ENCODE results near the gene SENP3.

SENP3 gene

DNA sequence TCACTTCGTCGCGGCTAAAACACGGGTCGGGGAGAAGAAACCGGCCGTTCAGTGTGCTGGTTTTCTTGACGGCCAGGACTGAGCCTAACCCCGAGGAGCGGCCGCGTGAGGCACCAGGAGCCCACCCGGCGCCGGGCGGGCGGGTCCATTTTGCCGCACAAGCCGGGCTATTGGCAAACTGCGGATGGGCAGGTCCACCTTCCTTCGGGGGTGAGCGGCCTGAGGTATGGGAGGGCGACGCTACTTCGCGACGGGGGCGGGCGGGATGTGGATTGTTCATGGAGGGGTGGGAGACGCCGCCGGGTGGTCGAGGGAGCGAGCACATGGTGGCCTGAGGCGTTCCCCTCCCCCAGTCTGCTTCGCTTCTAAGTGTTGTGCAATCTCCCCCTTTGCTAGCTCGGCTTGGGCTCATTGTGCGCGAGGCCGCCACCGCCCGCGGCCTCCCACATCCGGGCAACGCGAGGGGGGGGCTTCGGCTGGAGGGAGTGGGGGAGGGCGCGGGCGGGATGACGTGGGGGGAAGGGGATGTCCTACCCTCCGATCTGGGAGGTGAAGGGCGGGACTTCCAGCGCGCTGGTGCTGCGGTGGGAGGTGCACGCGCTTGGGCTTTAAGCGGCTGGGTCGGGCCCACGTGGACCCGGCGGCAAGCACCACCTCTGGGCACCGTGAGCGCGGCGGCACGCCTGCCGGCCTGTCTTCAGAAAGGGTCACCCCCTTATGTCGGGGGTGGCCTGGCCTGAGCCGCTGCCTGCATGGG is 11.8 kb downstream of the SENP3 start:
- in situ Hi-C loops (cut with HindIII; ENCODE audit: low pct_ligation_motif_present, low pct_unique_long_range_greater_than_20kb, low sequenced_read_pairs) = no loop called here
- peak; percentile 91 for DNase-seq

DNA sequence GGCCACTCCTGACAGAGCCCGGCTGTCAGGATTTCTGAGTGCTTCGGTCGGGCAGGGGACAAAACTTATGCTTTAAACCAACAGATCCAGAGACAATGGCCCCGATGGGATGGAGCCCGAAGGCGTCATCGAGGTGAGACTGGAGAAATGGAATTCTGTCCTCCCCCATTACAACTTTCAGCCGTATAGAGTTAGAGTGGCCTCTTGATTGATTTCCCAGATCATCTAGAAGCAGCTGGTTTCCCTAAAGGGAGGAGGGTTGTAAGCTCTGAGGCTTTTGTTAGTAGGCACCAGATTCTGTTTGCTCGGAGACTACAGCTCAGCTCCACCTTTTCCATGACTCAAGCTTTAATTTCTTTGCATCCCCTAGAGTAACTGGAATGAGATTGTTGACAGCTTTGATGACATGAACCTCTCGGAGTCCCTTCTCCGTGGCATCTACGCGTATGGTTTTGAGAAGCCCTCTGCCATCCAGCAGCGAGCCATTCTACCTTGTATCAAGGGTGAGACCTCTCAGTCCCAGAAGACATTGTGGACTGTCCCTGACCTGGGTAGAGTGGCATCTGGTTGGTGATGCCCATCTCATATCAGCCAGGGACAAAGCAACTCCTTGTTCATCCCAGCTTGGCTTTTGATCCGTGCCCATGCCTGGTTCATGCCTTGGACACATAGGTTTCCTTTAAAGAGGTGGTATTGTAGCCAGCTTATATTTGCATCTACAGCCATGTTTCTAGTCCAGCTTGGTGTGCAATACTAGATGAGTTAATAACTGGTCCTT is 12.6 kb downstream of the SENP3 start:
- DNase-seq = no peak
- in situ Hi-C loops (cut with HindIII; ENCODE audit: low pct_ligation_motif_present, low pct_unique_long_range_greater_than_20kb, low sequenced_read_pairs) = no loop called here

GRCh38 chr17:7575481-7575883 is 13.8 kb downstream of the SENP3 start:
- DNase-seq = no peak
- in situ Hi-C loops (cut with HindIII; ENCODE audit: low pct_ligation_motif_present, low pct_unique_long_range_greater_than_20kb, low sequenced_read_pairs) = no loop called here

- no peak for DNase-seq
- in situ Hi-C loops (cut with HindIII; ENCODE audit: low pct_ligation_motif_present, low pct_unique_long_range_greater_than_20kb, low sequenced_read_pairs) = no loop called here
These were observed 14.2 kb downstream of the SENP3 start for GRCh38 chr17:7575959-7576358.

- in situ Hi-C loops (cut with HindIII; ENCODE audit: low pct_ligation_motif_present, low pct_unique_long_range_greater_than_20kb, low sequenced_read_pairs) = no loop called here
- DNase-seq = no peak
These were observed 14.8 kb downstream of the SENP3 start for GRCh38 chr17:7576432-7576937.

DNA sequence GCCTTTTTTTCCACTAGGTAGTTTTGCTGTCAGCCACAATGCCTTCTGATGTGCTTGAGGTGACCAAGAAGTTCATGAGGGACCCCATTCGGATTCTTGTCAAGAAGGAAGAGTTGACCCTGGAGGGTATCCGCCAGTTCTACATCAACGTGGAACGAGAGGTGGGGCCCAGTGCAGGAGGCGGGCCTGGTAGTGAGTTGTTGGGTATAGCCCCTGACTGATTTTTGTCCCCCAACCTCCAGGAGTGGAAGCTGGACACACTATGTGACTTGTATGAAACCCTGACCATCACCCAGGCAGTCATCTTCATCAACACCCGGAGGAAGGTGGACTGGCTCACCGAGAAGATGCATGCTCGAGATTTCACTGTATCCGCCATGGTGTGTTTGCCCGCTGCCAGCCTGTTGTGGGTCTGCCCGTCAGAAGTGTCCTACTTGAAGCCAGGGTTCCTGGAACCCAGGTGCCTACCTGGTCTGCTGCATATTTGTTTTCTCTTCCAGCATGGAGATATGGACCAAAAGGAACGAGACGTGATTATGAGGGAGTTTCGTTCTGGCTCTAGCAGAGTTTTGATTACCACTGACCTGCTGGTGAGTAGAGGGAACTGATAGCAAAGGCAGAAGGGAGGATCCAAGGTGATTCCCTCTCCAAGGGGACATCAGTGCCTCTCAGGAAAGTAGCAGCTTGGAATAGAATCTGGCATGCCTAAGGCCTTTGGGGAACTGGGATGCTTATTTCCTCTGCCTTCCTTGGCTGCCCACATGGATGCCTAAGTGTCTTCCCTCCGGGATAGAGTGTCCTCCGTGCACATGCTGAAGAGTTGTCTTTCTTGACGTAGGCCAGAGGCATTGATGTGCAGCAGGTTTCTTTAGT is 15.8 kb downstream of the SENP3 start:
- in situ Hi-C loops (cut with HindIII; ENCODE audit: low pct_ligation_motif_present, low pct_unique_long_range_greater_than_20kb, low sequenced_read_pairs) = no loop called here

GRCh38 chr17:7579001-7579833 is 17.5 kb downstream of the SENP3 start, which contains the start of gene CD68:
Gene CD68, plus strand, starts transcription at chr17:7579638. Its CDS starts 40 bp downstream, at chr17:7579678.
- in situ Hi-C loops (cut with HindIII; ENCODE audit: low pct_ligation_motif_present, low pct_unique_long_range_greater_than_20kb, low sequenced_read_pairs) = no loop called here
- DNase-seq = peak; percentile 89

More for the DNA sequence above, 15.8 kb downstream of the SENP3 start:
- no peak for DNase-seq

- DNase-seq = no peak
- in situ Hi-C loops (cut with HindIII; ENCODE audit: low pct_ligation_motif_present, low pct_unique_long_range_greater_than_20kb, low sequenced_read_pairs) = no loop called here
These were observed 18.3 kb downstream of the SENP3 start for GRCh38 chr17:7579834-7580603.

DNA sequence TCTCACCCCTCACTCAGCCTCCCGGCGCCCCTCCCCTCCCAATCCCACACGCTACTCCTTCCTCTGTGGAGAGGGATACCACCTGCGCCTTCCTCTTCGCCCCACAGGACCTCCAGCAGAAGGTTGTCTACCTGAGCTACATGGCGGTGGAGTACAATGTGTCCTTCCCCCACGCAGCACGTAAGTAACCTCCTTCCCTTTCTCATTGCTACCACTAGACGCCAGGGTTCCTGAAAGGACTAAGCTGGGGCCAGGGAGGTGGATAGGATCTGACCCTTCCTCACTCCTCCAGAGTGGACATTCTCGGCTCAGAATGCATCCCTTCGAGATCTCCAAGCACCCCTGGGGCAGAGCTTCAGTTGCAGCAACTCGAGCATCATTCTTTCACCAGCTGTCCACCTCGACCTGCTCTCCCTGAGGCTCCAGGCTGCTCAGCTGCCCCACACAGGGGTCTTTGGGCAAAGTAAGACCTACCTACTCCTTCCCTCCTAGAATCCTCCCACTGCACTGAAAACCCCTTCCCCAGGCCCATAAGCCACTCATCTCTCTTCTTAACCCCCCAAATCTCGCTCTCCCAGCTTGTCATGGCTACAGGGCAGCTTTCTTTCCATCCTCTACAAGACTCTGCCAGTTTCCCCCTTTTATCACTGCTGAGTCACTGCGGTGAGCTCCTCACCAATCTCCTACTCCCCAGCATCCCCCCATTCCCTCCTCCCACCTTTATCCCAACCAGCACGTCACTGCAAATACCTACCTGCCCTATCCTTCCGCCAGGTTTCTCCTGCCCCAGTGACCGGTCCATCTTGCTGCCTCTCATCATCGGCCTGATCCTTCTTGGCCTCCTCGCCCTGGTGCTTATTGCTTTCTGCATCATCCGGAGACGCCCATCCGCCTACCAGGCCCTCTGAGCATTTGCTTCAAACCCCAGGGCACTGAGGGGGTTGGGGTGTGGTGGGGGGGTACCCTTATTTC is 19.2 kb downstream of the SENP3 start:
- in situ Hi-C loops (cut with HindIII; ENCODE audit: low pct_ligation_motif_present, low pct_unique_long_range_greater_than_20kb, low sequenced_read_pairs) = no loop called here
- DNase-seq = no peak

- DNase-seq = no peak
- in situ Hi-C loops (cut with HindIII; ENCODE audit: low pct_ligation_motif_present, low pct_unique_long_range_greater_than_20kb, low sequenced_read_pairs) = no loop called here
These were observed 20.9 kb downstream of the SENP3 start for GRCh38 chr17:7582396-7583252.

DNA sequence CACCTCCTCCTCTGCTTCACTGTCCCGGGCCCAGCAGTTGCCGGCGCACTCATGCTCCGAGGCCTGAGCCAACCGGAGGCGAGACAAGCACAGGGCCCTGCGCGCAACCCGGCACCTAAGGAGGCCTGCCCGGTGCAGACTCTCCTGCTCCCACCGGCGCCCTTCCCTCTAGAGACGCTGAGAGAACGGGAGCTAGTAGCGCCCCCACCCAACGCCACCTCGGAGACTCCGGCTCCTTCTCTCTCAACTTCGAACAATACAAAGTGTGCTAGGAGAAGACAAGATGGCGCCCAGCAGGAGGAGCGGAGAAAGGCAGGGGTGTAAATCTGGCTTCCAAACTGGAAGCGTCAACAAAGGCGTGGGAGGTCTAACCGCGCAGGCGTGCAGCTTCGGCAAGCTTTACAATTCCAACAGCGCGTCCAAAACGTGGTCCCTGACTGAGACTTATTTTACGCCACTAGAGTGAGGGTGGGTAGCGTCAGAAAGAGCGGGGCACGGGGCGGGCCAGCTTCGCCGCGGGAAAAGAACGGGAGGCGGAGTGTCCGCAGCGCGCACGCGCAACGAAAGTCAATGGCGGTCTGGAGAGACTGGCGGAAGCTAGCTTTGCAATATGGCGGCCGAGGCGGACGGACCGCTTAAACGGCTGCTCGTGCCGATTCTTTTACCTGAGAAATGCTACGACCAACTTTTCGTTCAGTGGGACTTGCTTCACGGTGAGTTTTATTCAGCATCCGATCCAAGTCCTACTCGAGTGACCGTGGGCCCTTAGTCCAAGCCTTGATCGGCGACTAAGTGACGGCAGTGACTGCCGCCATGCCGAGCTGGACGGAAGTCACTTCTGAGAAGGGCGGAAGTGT is 21.8 kb downstream of the SENP3 start, which contains the start of gene MPDU1:
Gene MPDU1, plus strand, starts transcription at position 600 of the 857 bp plus-strand sequence. Its CDS starts 11 bp downstream, at position 611.
- DNase-seq = peak; percentile 97
- in situ Hi-C loops (cut with HindIII; ENCODE audit: low pct_ligation_motif_present, low pct_unique_long_range_greater_than_20kb, low sequenced_read_pairs) = no loop called here

DNA sequence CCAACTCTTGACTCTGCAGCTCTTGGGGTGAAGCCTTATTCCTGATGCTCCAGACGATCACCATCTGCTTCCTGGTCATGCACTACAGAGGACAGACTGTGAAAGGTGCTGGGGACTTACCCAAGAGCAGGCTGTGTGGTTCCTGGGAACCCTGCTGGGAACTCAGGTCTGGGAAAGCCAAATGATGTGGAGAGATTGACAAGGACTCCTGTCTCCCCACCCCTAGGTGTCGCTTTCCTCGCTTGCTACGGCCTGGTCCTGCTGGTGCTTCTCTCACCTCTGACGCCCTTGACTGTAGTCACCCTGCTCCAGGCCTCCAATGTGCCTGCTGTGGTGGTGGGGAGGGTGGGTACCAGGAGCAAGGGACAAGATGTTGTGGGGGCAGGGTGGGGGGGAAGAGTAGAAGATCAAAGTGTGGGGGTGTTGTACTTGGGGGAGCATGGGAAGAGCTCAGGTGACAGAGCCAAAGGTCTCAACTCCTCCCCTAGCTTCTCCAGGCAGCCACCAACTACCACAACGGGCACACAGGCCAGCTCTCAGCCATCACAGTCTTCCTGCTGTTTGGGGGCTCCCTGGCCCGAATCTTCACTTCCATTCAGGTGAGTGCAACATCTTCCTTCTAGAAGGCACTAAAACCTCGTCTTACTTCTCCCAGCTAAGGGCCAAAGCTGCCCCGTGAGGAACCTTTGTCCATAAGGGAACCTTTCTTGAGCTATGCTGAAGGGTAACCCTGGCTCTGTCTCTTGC is 25.1 kb downstream of the SENP3 start:
- in situ Hi-C loops (cut with HindIII; ENCODE audit: low pct_ligation_motif_present, low pct_unique_long_range_greater_than_20kb, low sequenced_read_pairs) = no loop called here
- DNase-seq = no peak

DNA sequence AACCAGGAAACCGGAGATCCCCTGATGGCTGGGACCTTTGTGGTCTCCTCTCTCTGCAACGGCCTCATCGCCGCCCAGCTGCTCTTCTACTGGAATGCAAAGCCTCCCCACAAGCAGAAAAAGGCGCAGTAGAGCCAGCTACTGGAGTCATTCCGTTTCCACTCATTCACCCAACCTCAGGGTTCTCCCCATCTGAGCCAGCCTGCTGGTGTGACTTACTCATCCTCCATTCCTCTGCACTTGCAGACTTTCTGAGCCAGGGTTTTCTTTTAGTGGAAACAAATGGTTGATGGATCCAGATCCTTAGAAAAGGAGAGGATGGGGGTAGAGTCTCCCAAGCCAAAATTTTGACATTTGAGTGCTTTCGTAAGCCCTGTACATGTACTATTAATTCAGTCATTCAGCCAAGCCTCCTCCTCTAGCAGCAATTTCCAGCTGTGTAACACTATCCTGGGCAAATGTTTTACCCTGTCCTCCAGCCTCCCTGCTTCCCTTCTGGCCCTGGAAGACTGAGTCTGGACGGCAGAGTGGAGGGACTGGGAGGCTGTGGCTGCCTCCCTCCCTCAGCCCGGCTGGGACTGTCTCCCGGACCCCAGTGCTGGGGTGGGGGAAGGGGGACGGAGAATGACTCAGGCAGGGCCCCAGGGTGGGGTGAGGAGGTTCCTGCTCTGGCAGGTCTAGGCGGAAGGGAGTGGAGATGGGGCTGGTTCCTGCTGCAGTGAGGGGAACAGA is 25.9 kb downstream of the SENP3 start:
- in situ Hi-C loops (cut with HindIII; ENCODE audit: low pct_ligation_motif_present, low pct_unique_long_range_greater_than_20kb, low sequenced_read_pairs) = no loop called here
- DNase-seq = peak; percentile 71
